ENCODE results near the gene ZMAT5.

- TF ChIP-seq EP300 (IDR thresholded peaks at IDR 0.05; ENCODE audit: borderline replicate concordance) = no peak
- no peak for TF ChIP-seq RAD21 (IDR thresholded peaks at IDR 0.05; ENCODE audit: low read depth)
- TF ChIP-seq CREB1 (IDR thresholded peaks at IDR 0.05; ENCODE audit: low read depth) = no peak
- TF ChIP-seq, protein P1, sequence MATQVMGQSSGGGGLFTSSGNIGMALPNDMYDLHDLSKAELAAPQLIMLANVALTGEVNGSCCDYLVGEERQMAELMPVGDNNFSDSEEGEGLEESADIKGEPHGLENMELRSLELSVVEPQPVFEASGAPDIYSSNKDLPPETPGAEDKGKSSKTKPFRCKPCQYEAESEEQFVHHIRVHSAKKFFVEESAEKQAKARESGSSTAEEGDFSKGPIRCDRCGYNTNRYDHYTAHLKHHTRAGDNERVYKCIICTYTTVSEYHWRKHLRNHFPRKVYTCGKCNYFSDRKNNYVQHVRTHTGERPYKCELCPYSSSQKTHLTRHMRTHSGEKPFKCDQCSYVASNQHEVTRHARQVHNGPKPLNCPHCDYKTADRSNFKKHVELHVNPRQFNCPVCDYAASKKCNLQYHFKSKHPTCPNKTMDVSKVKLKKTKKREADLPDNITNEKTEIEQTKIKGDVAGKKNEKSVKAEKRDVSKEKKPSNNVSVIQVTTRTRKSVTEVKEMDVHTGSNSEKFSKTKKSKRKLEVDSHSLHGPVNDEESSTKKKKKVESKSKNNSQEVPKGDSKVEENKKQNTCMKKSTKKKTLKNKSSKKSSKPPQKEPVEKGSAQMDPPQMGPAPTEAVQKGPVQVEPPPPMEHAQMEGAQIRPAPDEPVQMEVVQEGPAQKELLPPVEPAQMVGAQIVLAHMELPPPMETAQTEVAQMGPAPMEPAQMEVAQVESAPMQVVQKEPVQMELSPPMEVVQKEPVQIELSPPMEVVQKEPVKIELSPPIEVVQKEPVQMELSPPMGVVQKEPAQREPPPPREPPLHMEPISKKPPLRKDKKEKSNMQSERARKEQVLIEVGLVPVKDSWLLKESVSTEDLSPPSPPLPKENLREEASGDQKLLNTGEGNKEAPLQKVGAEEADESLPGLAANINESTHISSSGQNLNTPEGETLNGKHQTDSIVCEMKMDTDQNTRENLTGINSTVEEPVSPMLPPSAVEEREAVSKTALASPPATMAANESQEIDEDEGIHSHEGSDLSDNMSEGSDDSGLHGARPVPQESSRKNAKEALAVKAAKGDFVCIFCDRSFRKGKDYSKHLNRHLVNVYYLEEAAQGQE (IDR thresholded peaks at IDR 0.05; ENCODE audit: low read depth) = no peak
- no peak for TF ChIP-seq TCF12 (IDR thresholded peaks at IDR 0.05; ENCODE audit: low read depth)
- TF ChIP-seq EGR1 (IDR thresholded peaks at IDR 0.05) = no peak
- TF ChIP-seq FOXM1 (IDR thresholded peaks at IDR 0.05; ENCODE audit: borderline replicate concordance, low read depth) = no peak
- no peak for TF ChIP-seq TAF1 (IDR thresholded peaks at IDR 0.05; ENCODE audit: low read depth)
- no peak for TF ChIP-seq CEBPB (IDR thresholded peaks at IDR 0.05)
These were observed 24.9 kb downstream of the ZMAT5 start for GRCh38 chr22:29741926-29742325.
